ENCODE results near the gene CPNE6.

CPNE6 gene

DNA sequence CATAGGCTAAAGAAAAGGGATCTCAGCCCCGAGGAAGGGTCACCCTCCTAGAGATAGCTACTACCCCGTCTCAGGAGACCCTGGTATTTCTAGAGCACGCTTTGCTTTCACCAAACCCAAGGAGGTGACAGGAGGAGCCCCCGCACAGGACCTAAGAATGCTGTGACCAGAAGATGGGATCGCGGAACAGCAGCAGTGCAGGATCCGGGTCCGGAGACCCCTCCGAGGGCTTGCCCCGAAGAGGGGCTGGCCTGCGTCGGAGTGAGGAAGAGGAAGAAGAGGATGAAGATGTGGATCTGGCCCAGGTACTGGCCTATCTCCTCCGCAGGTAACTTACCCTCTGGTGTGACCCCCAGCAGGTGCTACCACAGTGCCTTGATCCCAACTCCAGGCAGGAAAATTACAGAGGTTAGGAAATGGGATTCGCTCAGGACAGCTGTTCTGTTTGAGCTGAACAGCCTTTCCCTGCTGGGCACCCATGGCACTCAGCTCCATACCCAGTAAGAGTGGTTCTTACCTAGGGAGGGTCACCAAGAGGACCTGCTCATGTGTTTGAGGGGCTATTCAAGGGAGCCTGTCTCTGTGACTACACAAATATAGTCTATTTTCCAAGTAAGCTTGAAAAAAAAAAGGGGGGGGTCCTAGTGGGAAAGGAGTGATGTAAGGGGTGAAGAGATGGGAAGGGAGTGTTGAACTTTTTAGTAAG is 44.2 kb downstream of the CPNE6 start:
- Histone ChIP-seq H3K4me1 (ENCODE audit: control insufficient read depth in 1 of 2, insufficient read depth in 2 of 2, low read length in 2 of 2) (peaks cover 20 to 21% of the 10 kb centered on the region in 2 donors), H3K27me3 (ENCODE audit: control insufficient read depth in 1 of 2, insufficient read depth in 2 of 2, low read length in 2 of 2) (no peaks in the 10 kb centered on the region)

GRCh38 chr14:24116128-24116814 is 44.9 kb downstream of the CPNE6 start:
- peaks cover 32 to 41% of the 10 kb centered on the region in 2 donors for H3K36me3 ChIP-seq (ENCODE audit: control insufficient read depth in 1 of 2, insufficient read depth in 2 of 2, low read length in 2 of 2)
- peak overlapping the region; percentile 88 to 99 for H3K9ac ChIP-seq (ENCODE audit: low read depth in 1 of 2, low read length in 2 of 2)
- H3K4me3 ChIP-seq (ENCODE audit: low read depth in 1 of 2, low read length in 2 of 2) = peak overlapping the region; percentile 84 to 95
- H3K4me1 ChIP-seq (ENCODE audit: control insufficient read depth in 1 of 2, insufficient read depth in 2 of 2, low read length in 2 of 2) = peaks cover 13 to 21% of the 10 kb centered on the region in 2 donors
- H3K9me3 ChIP-seq (ENCODE audit: control insufficient read depth in 1 of 2, low read length in 2 of 2) = no peaks in the 10 kb centered on the region
- no peak overlapping the region for H3K27ac ChIP-seq (ENCODE audit: low read depth, low read length)
- H3K27me3 ChIP-seq (ENCODE audit: control insufficient read depth in 1 of 2, insufficient read depth in 2 of 2, low read length in 2 of 2) = no peaks in the 10 kb centered on the region

More for the DNA sequence above, 44.2 kb downstream of the CPNE6 start:
- H3K36me3 ChIP-seq (ENCODE audit: control insufficient read depth in 1 of 2, insufficient read depth in 2 of 2, low read length in 2 of 2) = peaks cover 25 to 34% of the 10 kb centered on the region in 2 donors
- H3K9me3 ChIP-seq (ENCODE audit: control insufficient read depth in 1 of 2, low read length in 2 of 2) = no peaks in the 10 kb centered on the region
- H3K4me3 ChIP-seq (ENCODE audit: low read depth in 1 of 2, low read length in 2 of 2) = peak overlapping the region; percentile 84 to 95
- peak overlapping the region; percentile 43 for H3K27ac ChIP-seq (ENCODE audit: low read depth, low read length)
- peak overlapping the region; percentile 88 to 99 for H3K9ac ChIP-seq (ENCODE audit: low read depth in 1 of 2, low read length in 2 of 2)

- peaks cover 13 to 21% of the 10 kb centered on the region in 2 donors for H3K4me1 ChIP-seq (ENCODE audit: control insufficient read depth in 1 of 2, insufficient read depth in 2 of 2, low read length in 2 of 2)
- no peak overlapping the region for H3K27ac ChIP-seq (ENCODE audit: low read depth, low read length)
- no peaks in the 10 kb centered on the region for H3K27me3 ChIP-seq (ENCODE audit: control insufficient read depth in 1 of 2, insufficient read depth in 2 of 2, low read length in 2 of 2)
- no peak overlapping the region for H3K9ac ChIP-seq (ENCODE audit: low read depth in 1 of 2, low read length in 2 of 2)
- H3K9me3 ChIP-seq (ENCODE audit: control insufficient read depth in 1 of 2, low read length in 2 of 2) = no peaks in the 10 kb centered on the region
- peaks cover 38 to 49% of the 10 kb centered on the region in 2 donors for H3K36me3 ChIP-seq (ENCODE audit: control insufficient read depth in 1 of 2, insufficient read depth in 2 of 2, low read length in 2 of 2)
- H3K4me3 ChIP-seq (ENCODE audit: low read depth in 1 of 2, low read length in 2 of 2) = peak overlapping the region in 1 of 2 donors; percentile 84
These were observed 45.8 kb downstream of the CPNE6 start for GRCh38 chr14:24117179-24117578.

GRCh38 chr14:24119691-24120090 is 48.3 kb downstream of the CPNE6 start:
- Histone ChIP-seq H3K27me3 (ENCODE audit: control insufficient read depth in 1 of 2, insufficient read depth in 2 of 2, low read length in 2 of 2) (no peaks in the 10 kb centered on the region), H3K9me3 (ENCODE audit: control insufficient read depth in 1 of 2, low read length in 2 of 2) (no peaks in the 10 kb centered on the region), H3K36me3 (ENCODE audit: control insufficient read depth in 1 of 2, insufficient read depth in 2 of 2, low read length in 2 of 2) (peaks cover 57 to 72% of the 10 kb centered on the region in 2 donors), H3K9ac (ENCODE audit: low read depth in 1 of 2, low read length in 2 of 2) (no peak overlapping the region), H3K27ac (ENCODE audit: low read depth, low read length) (no peak overlapping the region), H3K4me1 (ENCODE audit: control insufficient read depth in 1 of 2, insufficient read depth in 2 of 2, low read length in 2 of 2) (peaks cover 13 to 21% of the 10 kb centered on the region in 2 donors), H3K4me3 (ENCODE audit: low read depth in 1 of 2, low read length in 2 of 2) (no peak overlapping the region)

GRCh38 chr14:24121210-24121609 is 49.8 kb downstream of the CPNE6 start:
- Histone ChIP-seq H3K27ac (ENCODE audit: low read depth, low read length) (no peak overlapping the region), H3K36me3 (ENCODE audit: control insufficient read depth in 1 of 2, insufficient read depth in 2 of 2, low read length in 2 of 2) (peaks cover 57 to 72% of the 10 kb centered on the region in 2 donors)

DNA sequence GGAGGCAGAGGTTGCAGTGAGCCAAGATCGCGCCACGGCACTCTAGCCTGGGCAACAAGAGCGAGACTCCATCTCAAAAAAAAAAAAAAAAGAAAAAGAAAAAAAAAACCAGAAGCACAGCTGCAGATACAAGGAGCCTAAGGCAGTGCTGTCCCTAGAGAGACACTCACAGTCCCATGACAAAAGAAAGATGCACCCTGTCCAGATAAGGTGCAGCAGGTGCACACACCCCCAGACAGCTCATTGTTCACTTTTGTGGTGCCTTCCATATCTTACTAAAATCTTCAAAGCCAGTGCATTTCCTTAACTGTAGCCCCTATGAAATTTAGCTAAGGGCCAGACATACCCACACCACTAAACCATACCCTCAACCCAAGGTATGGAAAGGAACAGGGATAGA is 51.1 kb downstream of the CPNE6 start:
- Histone ChIP-seq H3K27ac (ENCODE audit: low read depth, low read length) (no peak overlapping the region), H3K4me1 (ENCODE audit: control insufficient read depth in 1 of 2, insufficient read depth in 2 of 2, low read length in 2 of 2) (no peaks in the 10 kb centered on the region), H3K27me3 (ENCODE audit: control insufficient read depth in 1 of 2, insufficient read depth in 2 of 2, low read length in 2 of 2) (no peaks in the 10 kb centered on the region), H3K9ac (ENCODE audit: low read depth in 1 of 2, low read length in 2 of 2) (no peak overlapping the region), H3K36me3 (ENCODE audit: control insufficient read depth in 1 of 2, insufficient read depth in 2 of 2, low read length in 2 of 2) (peaks cover 57 to 65% of the 10 kb centered on the region in 2 donors), H3K4me3 (ENCODE audit: low read depth in 1 of 2, low read length in 2 of 2) (no peak overlapping the region), H3K9me3 (ENCODE audit: control insufficient read depth in 1 of 2, low read length in 2 of 2) (no peaks in the 10 kb centered on the region)

More at GRCh38 chr14:24121210-24121609, 49.8 kb downstream of the CPNE6 start:
- Histone ChIP-seq H3K4me3 (ENCODE audit: low read depth in 1 of 2, low read length in 2 of 2) (no peak overlapping the region), H3K9me3 (ENCODE audit: control insufficient read depth in 1 of 2, low read length in 2 of 2) (no peaks in the 10 kb centered on the region), H3K27me3 (ENCODE audit: control insufficient read depth in 1 of 2, insufficient read depth in 2 of 2, low read length in 2 of 2) (no peaks in the 10 kb centered on the region), H3K4me1 (ENCODE audit: control insufficient read depth in 1 of 2, insufficient read depth in 2 of 2, low read length in 2 of 2) (peaks cover 9 to 12% of the 10 kb centered on the region in 2 donors), H3K9ac (ENCODE audit: low read depth in 1 of 2, low read length in 2 of 2) (no peak overlapping the region)

GRCh38 chr14:24122898-24123297 is 51.5 kb downstream of the CPNE6 start:
- Histone ChIP-seq H3K9me3 (ENCODE audit: control insufficient read depth in 1 of 2, low read length in 2 of 2) (no peaks in the 10 kb centered on the region), H3K4me3 (ENCODE audit: low read depth in 1 of 2, low read length in 2 of 2) (no peak overlapping the region), H3K4me1 (ENCODE audit: control insufficient read depth in 1 of 2, insufficient read depth in 2 of 2, low read length in 2 of 2) (no peaks in the 10 kb centered on the region), H3K27ac (ENCODE audit: low read depth, low read length) (no peak overlapping the region), H3K9ac (ENCODE audit: low read depth in 1 of 2, low read length in 2 of 2) (no peak overlapping the region), H3K27me3 (ENCODE audit: control insufficient read depth in 1 of 2, insufficient read depth in 2 of 2, low read length in 2 of 2) (no peaks in the 10 kb centered on the region), H3K36me3 (ENCODE audit: control insufficient read depth in 1 of 2, insufficient read depth in 2 of 2, low read length in 2 of 2) (peaks cover 55 to 60% of the 10 kb centered on the region in 2 donors)

GRCh38 chr14:24123424-24124417 is 52.4 kb downstream of the CPNE6 start:
- Histone ChIP-seq H3K4me1 (ENCODE audit: control insufficient read depth in 1 of 2, insufficient read depth in 2 of 2, low read length in 2 of 2) (no peaks in the 10 kb centered on the region), H3K9ac (ENCODE audit: low read depth in 1 of 2, low read length in 2 of 2) (no peak overlapping the region), H3K27me3 (ENCODE audit: control insufficient read depth in 1 of 2, insufficient read depth in 2 of 2, low read length in 2 of 2) (no peaks in the 10 kb centered on the region), H3K9me3 (ENCODE audit: control insufficient read depth in 1 of 2, low read length in 2 of 2) (no peaks in the 10 kb centered on the region), H3K27ac (ENCODE audit: low read depth, low read length) (no peak overlapping the region), H3K36me3 (ENCODE audit: control insufficient read depth in 1 of 2, insufficient read depth in 2 of 2, low read length in 2 of 2) (peaks cover 46 to 52% of the 10 kb centered on the region in 2 donors), H3K4me3 (ENCODE audit: low read depth in 1 of 2, low read length in 2 of 2) (no peak overlapping the region)

DNA sequence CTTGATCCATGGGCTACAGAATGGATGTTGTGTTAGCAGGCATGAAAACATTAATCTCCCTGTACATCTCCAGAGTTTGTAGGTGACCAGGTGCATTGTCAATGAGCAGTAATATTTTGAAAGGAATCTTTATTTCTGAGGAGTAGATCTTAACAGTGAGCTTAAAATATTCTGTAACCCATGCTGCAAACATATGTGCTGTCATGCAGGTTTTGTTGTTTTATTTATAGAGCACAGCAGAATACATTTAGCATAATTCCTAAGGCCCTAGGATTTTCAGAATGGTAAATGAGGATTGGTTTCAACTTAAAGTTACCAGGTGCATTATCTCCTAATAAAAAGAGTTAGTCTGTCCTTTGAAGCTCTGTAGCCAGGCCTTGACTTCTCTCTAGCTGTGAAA is 55.6 kb downstream of the CPNE6 start:
- no peak overlapping the region for H3K4me3 ChIP-seq (ENCODE audit: low read depth in 1 of 2, low read length in 2 of 2)
- H3K9ac ChIP-seq (ENCODE audit: low read depth in 1 of 2, low read length in 2 of 2) = no peak overlapping the region
- H3K4me1 ChIP-seq (ENCODE audit: control insufficient read depth in 1 of 2, insufficient read depth in 2 of 2, low read length in 2 of 2) = peaks cover 0 to under 1% of the 10 kb centered on the region in 2 donors
- H3K27me3 ChIP-seq (ENCODE audit: control insufficient read depth in 1 of 2, insufficient read depth in 2 of 2, low read length in 2 of 2) = no peaks in the 10 kb centered on the region
- H3K27ac ChIP-seq (ENCODE audit: low read depth, low read length) = no peak overlapping the region
- H3K36me3 ChIP-seq (ENCODE audit: control insufficient read depth in 1 of 2, insufficient read depth in 2 of 2, low read length in 2 of 2) = peaks cover 20 to 24% of the 10 kb centered on the region in 2 donors
- H3K9me3 ChIP-seq (ENCODE audit: control insufficient read depth in 1 of 2, low read length in 2 of 2) = no peaks in the 10 kb centered on the region

Data from duodenal mucosa (tissue), 2 donors.